GM12878 (cell line): ENCODE data around the gene ABCC1. TPM values are rescaled to one million over a fixed set of nuclear protein-coding genes. Genes with fewer than 3 reads are reported as not detected.
A peak's percentile ranks its signal among the peaks of the same experiment; 100 is the strongest.

ENCODE experiments used
- ATAC-seq: fragments of 200-7000 bp; cut with Tn5 transposase; 3 replicates; pipeline ENCODE4 v1.9.1; 2020; ENCODE audit warnings: mild to moderate bottlenecking, moderate library complexity
- BruUV-seq: library from RNA; stranded (reverse); fragments of 400-500 nt; replicated peaks from 2 replicates; lab custom pipeline; 2021; lab: Mats Ljungman, UMichigan
- CTCF ChIA-PET: fragments of 300-600 bp; sonication (Branson Sonifier 250); formaldehyde crosslinking; extraction: SDS; loops from one replicate; lab custom pipeline; 2021; ENCODE audit warnings: inconsistent platforms; lab: Yijun Ruan, JAX
- POLR2A ChIA-PET: fragments of 350-600 bp; formaldehyde crosslinking; extraction: SDS; loops from one replicate; lab custom pipeline; 2021; ENCODE audit warnings: inconsistent platforms; lab: Charles Lee
- RAD21 ChIA-PET: fragments of 300-600 bp; sonication (Branson Sonifier 250); formaldehyde crosslinking; loops from one replicate; lab custom pipeline; 2023; ENCODE audit warnings: antibody characterized with exemption; ENCODE audit not compliant: unreplicated experiment; lab: Charles Lee
- SMC1A ChIA-PET: fragments of 300-600 bp; sonication (Branson Sonifier 250); formaldehyde crosslinking; loops from one replicate; lab custom pipeline; 2023; ENCODE audit not compliant: unreplicated experiment, uncharacterized antibody; lab: Charles Lee
- DNase-seq: peaks from one replicate; pipeline ENCODE4 v3.0.0-alpha.2; 2011; ENCODE audit warnings: low read depth, low spot score
- FAIRE-seq: peaks from 3 replicates; lab custom pipeline; 2011; peaks lifted over from hg19 to GRCh38; lab: Jason Lieb, UNC
- H2AFZ ChIP-seq: 2 replicates; pipeline ENCODE4 v1.6.0; 2011; ENCODE audit warnings: low read depth, low read length, control low read depth; ENCODE audit not compliant: control insufficient read depth
- H3K27ac ChIP-seq: 2 replicates; pipeline ENCODE4 v1.5.1; 2011; ENCODE audit warnings: control low read depth; ENCODE audit not compliant: control insufficient read depth, insufficient read depth
- H3K27me3 ChIP-seq, 2 experiments: replicated peaks in 1 of 2; 2 replicates each; pipeline versions ENCODE4 v1.6.0 to v1.6.1; 2011; ENCODE audit warnings: low read length in 1 of 2; ENCODE audit not compliant: control insufficient read depth in 2 of 2, insufficient read depth in 2 of 2
- H3K36me3 ChIP-seq, 2 experiments: 2 replicates each; pipeline ENCODE4 v1.5.1; 2011; ENCODE audit warnings: low read length in 1 of 2; ENCODE audit not compliant: control insufficient read depth in 2 of 2, insufficient read depth in 2 of 2
- H3K4me1 ChIP-seq: 2 replicates; pipeline ENCODE4 v1.6.1; 2011; ENCODE audit warnings: mild to moderate bottlenecking, low read length, moderate library complexity, mixed read lengths; ENCODE audit not compliant: control insufficient read depth, insufficient read depth
- H3K4me2 ChIP-seq: 2 replicates; pipeline ENCODE4 v1.6.0; 2011; ENCODE audit warnings: control low read depth; ENCODE audit not compliant: control insufficient read depth, insufficient read depth
- H3K4me3 ChIP-seq: fragments of 200-600 bp; sonication (generic); 2 replicates; pipeline ENCODE4 v1.5.1; 2016
- H3K79me2 ChIP-seq: 2 replicates; pipeline ENCODE4 v1.6.0; 2011; ENCODE audit warnings: low read length; ENCODE audit not compliant: control insufficient read depth, insufficient read depth
- H3K9ac ChIP-seq: 2 replicates; pipeline ENCODE4 v1.8.0; 2011; ENCODE audit warnings: low read length, control low read depth, mixed read lengths; ENCODE audit not compliant: control insufficient read depth, insufficient read depth
- H3K9me3 ChIP-seq: replicated peaks from 3 replicates; pipeline ENCODE4 v1.5.1; 2011; ENCODE audit warnings: mild to moderate bottlenecking, low read length; ENCODE audit not compliant: control insufficient read depth, insufficient read depth
- H4K20me1 ChIP-seq: 2 replicates; pipeline ENCODE4 v1.6.0; 2011; ENCODE audit not compliant: control insufficient read depth, insufficient read depth
- BCL11A ChIP-seq: IDR thresholded peaks from 2 replicates; pipeline ENCODE4 v1.6.1; 2011; ENCODE audit warnings: low read depth, low read length
- BMI1 ChIP-seq: fragments of 450-650 bp; IDR thresholded peaks from 2 replicates; pipeline ENCODE4 v1.6.1; 2016; ENCODE audit warnings: mild to moderate bottlenecking, moderate library complexity, borderline replicate concordance
- CBFB ChIP-seq: IDR thresholded peaks from 2 replicates; pipeline ENCODE4 v1.6.1; 2016; ENCODE audit warnings: antibody characterized with exemption, low read depth
- CBX3 ChIP-seq: fragments of 200-600 bp; sonication (generic); IDR thresholded peaks from 2 replicates; pipeline ENCODE4 v1.6.1; 2016; ENCODE audit warnings: low read depth, borderline replicate concordance
- CUX1 ChIP-seq: IDR thresholded peaks from 2 replicates; pipeline ENCODE4 v1.6.1; 2012; ENCODE audit warnings: improper control_type of control experiment, low read depth, low read length; ENCODE audit not compliant: insufficient replicate concordance
- JUNB ChIP-seq: IDR thresholded peaks from 2 replicates; pipeline ENCODE4 v1.6.1; 2016; ENCODE audit warnings: antibody characterized with exemption, mild to moderate bottlenecking
- NFYA ChIP-seq: IDR thresholded peaks from 2 replicates; pipeline ENCODE4 v1.6.1; 2011; ENCODE audit warnings: low read depth, mild to moderate bottlenecking, low read length, improper control_type of control experiment, borderline replicate concordance
- PKNOX1 ChIP-seq: fragments of 450-650 bp; IDR thresholded peaks from 2 replicates; pipeline ENCODE4 v1.6.1; 2016; ENCODE audit warnings: mild to moderate bottlenecking
- PML ChIP-seq: IDR thresholded peaks from 2 replicates; pipeline ENCODE4 v1.6.1; 2012; ENCODE audit warnings: low read length, inconsistent platforms
- STAT1 ChIP-seq: fragments of 450-650 bp; conservative IDR thresholded peaks from 2 replicates; pipeline ENCODE4 v1.6.1; 2014; ENCODE audit warnings: antibody characterized with exemption, mild to moderate bottlenecking
- TBL1XR1 ChIP-seq: IDR thresholded peaks from 2 replicates; pipeline ENCODE4 v1.6.1; 2012; ENCODE audit warnings: low read depth, low read length, improper control_type of control experiment
- ZBTB40 ChIP-seq: fragments of 450-650 bp; IDR thresholded peaks from 2 replicates; pipeline ENCODE4 v1.6.1; 2016; ENCODE audit warnings: mild to moderate bottlenecking, moderate library complexity, borderline replicate concordance
- WGBS: methylation state at CpG from one replicate; pipeline ENCODE4 v1.1.6; 2016; ENCODE audit warnings: low lambda C conversion rate; ENCODE audit not compliant: insufficient replicate concordance, insufficient coverage; ENCODE audit errors: missing lambda C conversion rate; 5-methylcytosine and 5-hydroxymethylcytosine counted together
- in situ Hi-C: fragments of 300-500 bp; cut with MboI; formaldehyde crosslinking; loops from 9 replicates; pipeline ENCODE4 v1.14.3; 2018; ENCODE audit warnings: mixed read lengths
- intact Hi-C: fragments of 100-400 bp; cut with micrococcal nuclease; formaldehyde crosslinking; loops from one replicate; pipeline ENCODE4 v1.14.2; 2022; ENCODE audit not compliant: unreplicated experiment
- polyA plus RNA-seq, 11 experiments: library from polyadenylated mRNA; depleted of rRNA in 4 of 11; unstranded in 6 of 11; stranded (reverse) in 5 of 11; fragments of >200 nt; fragmentation: Nextera tagmentation in 4 of 11; fragmentation: Illumina TruSeq in 1 of 11; extraction: Ambion mirVana in 4 of 11; extraction: Trizol in 1 of 11; gene quantifications; 1 replicate in 1 of 11; 2 replicates in 10 of 11; pipeline versions ENCODE4 v1.2.1 to v1.2.3, GENCODE V29; 2011 to 2016; ENCODE audit warnings: inconsistent platforms in 2 of 11, missing spikeins in 2 of 11, low read depth in 1 of 11
- total RNA-seq, 4 experiments: library from RNA; depleted of rRNA in 3 of 4; stranded (reverse); fragments of >200 nt in 3 of 4; fragmentation: Illumina TruSeq in 1 of 4; extraction: Trizol in 1 of 4; gene quantifications; 2 replicates each; pipeline versions ENCODE4 v1.2.1 to v1.2.3, GENCODE V29; 2013 to 2021

Gene ABCC1
- total and polyA plus RNA-seq, 10 of the 15 experiments (the other 5 are each of a cell fraction or from before 2014, with no cell fraction given): 3.2 to 44.6 (median 14.5) TPM

- H3K4me1 ChIP-seq: no peaks in the 10 kb centered on the region
- TSS peak; percentile 37 for BruUV-seq
- H3K9me3 ChIP-seq: no peaks in the 10 kb centered on the region; the same call in 2 of the 3 replicates
- no peak overlapping the region for H3K4me2 ChIP-seq
- no peak overlapping the region for H3K27ac ChIP-seq
- RAD21 ChIA-PET: no interaction called here
- no peak for FAIRE-seq
- in situ Hi-C loops: no loop called here
- no peak overlapping the region for H2AFZ ChIP-seq
- CTCF ChIA-PET: no interaction called here
- ATAC-seq: no peak
- SMC1A ChIA-PET: no interaction called here
- WGBS: 94% methylated on average over 4 of the region's 4 CpGs
- POLR2A ChIA-PET: no interaction called here
- intact Hi-C loops: no loop called here
- no peaks in the 10 kb centered on the region for H4K20me1 ChIP-seq
- no peak overlapping the region for H3K9ac ChIP-seq
- DNase-seq: no peak
- no peaks in the 10 kb centered on the region for H3K27me3 ChIP-seq
- no peaks in the 10 kb centered on the region for H3K79me2 ChIP-seq
- H3K36me3 ChIP-seq: peaks cover 25 to 36% of the 10 kb centered on the region in 2 experiments
- no peak overlapping the region for H3K4me3 ChIP-seq
- TF ChIP-seq PML (no peak), CBFB (no peak), CBX3 (no peak), STAT1 (no peak), JUNB (no peak), NFYA (no peak), ZBTB40 (no peak), TBL1XR1 (no peak), BCL11A (no peak), CUX1 (no peak), BMI1 (no peak), PKNOX1 (no peak)
These were observed 153.3 kb downstream of the ABCC1 start for GRCh38 chr16:16102738-16103137.
